GM12874 (cell line): ENCODE data around the gene KRT71.

ENCODE experiments used
- TF ChIP-seq, protein P1 (sequence below): IDR thresholded peaks from 2 replicates; pipeline ENCODE4 v1.5.1; 2011; ENCODE audit warnings: low read depth, mild to moderate bottlenecking, control low read depth, low read length, moderate library complexity; ENCODE audit not compliant: insufficient read depth

KRT71 gene

GRCh38 chr12:52551216-52551865 is 1.6 kb downstream of the KRT71 start:
- TF ChIP-seq, protein P1, sequence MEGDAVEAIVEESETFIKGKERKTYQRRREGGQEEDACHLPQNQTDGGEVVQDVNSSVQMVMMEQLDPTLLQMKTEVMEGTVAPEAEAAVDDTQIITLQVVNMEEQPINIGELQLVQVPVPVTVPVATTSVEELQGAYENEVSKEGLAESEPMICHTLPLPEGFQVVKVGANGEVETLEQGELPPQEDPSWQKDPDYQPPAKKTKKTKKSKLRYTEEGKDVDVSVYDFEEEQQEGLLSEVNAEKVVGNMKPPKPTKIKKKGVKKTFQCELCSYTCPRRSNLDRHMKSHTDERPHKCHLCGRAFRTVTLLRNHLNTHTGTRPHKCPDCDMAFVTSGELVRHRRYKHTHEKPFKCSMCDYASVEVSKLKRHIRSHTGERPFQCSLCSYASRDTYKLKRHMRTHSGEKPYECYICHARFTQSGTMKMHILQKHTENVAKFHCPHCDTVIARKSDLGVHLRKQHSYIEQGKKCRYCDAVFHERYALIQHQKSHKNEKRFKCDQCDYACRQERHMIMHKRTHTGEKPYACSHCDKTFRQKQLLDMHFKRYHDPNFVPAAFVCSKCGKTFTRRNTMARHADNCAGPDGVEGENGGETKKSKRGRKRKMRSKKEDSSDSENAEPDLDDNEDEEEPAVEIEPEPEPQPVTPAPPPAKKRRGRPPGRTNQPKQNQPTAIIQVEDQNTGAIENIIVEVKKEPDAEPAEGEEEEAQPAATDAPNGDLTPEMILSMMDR, result no peak

DNA sequence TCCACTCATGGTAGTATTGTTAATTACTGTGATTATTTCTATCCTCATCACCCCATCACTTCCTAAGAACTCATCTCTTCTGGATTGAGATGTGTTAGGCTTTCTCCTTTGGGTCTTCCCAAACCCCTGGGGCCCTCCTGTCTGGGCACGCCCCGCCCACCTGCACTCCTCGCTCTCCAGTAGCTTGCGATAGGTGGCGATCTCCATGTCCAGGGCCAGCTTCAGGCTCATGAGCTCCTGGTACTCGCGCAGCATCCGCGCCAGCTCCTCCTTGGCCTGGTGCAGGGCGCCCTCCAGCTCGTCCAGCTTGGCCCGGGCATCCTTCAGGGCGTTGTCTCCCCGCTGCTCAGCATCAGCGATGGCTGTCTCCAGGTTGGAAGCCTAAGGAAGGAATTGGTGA is 6.8 kb downstream of the KRT71 start:
- TF ChIP-seq, protein P1, result no peak

DNA sequence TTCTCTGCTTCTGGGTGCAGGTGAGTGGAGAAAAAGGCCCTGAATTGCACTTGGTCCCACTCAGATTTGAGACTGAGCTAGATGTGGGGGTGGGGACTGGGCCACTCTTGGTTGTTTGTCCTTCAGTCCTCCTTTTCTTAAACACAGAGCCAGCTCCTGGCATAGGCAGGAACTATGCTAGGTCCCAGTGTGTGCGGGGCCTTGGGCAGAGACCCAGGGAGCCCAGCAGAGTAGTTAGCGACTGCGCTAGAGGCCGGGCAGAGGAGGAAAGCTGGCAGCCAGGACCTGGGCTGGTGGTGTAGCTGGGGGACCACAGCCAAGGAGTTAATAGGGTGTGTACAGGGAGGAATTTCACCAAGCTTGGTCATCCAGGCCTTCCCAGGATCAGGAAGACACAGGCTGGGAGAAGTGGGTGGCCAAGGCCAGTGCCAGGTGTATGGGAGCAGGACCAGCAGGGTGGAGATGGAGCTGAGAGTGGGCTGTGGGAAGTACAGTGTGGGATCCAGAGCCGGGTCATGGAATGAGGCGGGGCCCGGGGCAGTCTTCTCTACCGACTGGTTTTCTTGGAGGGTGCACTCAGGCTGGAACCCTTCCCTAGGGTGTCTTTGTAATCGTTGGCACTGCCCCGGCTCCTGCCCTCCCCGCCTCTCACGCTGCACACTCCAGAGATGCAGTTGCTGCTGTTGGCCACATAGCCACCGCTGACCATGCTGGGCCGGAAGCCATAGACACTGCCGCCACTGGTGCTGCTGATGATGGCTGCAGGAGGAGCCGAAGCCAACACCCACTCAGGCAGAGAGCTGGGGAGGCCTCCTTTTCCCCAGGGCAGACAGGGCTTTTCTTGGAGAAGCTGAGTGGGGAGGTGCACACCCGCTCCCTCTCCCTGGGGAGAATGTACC is 8.7 kb downstream of the KRT71 start:
- TF ChIP-seq, protein P1, result no peak

GRCh38 chr12:52542785-52543318 is 10.1 kb downstream of the KRT71 start:
- TF ChIP-seq, protein P1, result no peak

DNA sequence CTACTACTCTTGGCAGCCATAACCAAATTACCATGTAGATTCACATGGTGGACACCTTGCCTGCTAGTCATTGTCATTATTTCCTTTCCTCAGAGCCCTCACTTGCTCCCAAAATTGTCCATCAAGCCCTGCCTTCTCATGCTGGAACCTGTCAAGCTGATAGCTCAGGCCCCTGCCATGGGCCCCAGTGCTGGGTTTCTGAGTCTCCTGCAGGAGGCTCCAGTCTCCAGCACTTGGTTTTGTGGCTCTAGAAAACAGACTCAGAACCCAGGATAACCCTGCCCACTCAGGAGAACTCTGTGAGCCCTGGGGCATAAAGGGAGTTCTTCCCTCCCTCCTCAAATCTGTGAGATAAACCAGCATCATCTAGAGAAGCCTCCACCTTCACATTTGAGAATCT is 10.8 kb downstream of the KRT71 start:
- TF ChIP-seq, protein P1, result no peak

DNA sequence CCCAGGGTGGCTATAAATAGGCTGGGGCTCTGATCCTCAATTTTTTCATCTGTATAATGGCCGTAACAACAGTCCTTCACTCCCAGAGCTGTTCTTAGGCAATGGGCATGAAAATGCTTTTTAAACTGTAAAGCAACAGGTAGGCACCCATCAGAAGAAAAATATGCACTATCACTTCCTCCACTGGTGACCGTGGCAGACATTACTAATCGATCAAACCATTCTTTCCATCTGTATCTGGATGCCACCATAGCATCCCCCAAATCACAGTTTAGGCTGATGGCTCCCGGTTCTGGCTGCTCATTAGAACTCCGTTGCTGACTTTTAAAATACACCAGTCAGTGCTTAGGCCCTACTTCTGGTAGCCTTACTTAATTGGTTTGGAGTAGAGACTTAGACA is 11.2 kb downstream of the KRT71 start:
- TF ChIP-seq, protein P1, result no peak

GRCh38 chr12:52540531-52540930 is 12.4 kb downstream of the KRT71 start:
- TF ChIP-seq, protein P1, result no peak
